K562 (cell line): ENCODE measurements around the gene TMEM135. TPM values are rescaled to one million over a fixed set of nuclear protein-coding genes. Genes with fewer than 3 reads are reported as not detected.

ENCODE experiments used
- ATAC-seq: fragments of 200-7000 bp; cut with Tn5 transposase; 3 replicates; pipeline ENCODE4 v1.9.1; 2020; ENCODE audit warnings: moderate library complexity
- BruUV-seq: library from RNA; stranded (reverse); fragments of 400-500 nt; replicated peaks from 2 replicates; lab custom pipeline; 2021; lab: Mats Ljungman, UMichigan
- CTCF ChIA-PET: fragments of 300-600 bp; formaldehyde crosslinking; extraction: SDS; loops from one replicate; lab custom pipeline; 2021; ENCODE audit warnings: low intra/inter-chr PET ratio; lab: Yijun Ruan, JAX
- POLR2A ChIA-PET: fragments of 300-600, 350-650 bp; sonication (Branson Sonifier 250); formaldehyde crosslinking; extraction: SDS; loops from one replicate; lab custom pipeline; 2021; ENCODE audit warnings: antibody characterized with exemption, inconsistent platforms; lab: Yijun Ruan, JAX
- DNase-seq, 4 experiments: peaks; one replicate each; pipeline versions ENCODE4 v3.0.0 to v3.0.0-alpha.2; 2011 to 2018; ENCODE audit warnings: low spot score in 3 of 4, mixed read lengths in 3 of 4; ENCODE audit errors: extremely low read depth in 1 of 4
- FAIRE-seq: peaks from 2 replicates; lab custom pipeline; 2011; peaks lifted over from hg19 to GRCh38; lab: Jason Lieb, UNC
- H2AFZ ChIP-seq: 2 replicates; pipeline ENCODE4 v1.6.0; 2011; ENCODE audit warnings: low read depth, low read length, control low read depth, inconsistent platforms
- H3K27ac ChIP-seq: fragments of 200-600 bp; 3 replicates; pipeline ENCODE4 v1.8.0; 2011; ENCODE audit warnings: low read depth, mild to moderate bottlenecking, control low read depth, inconsistent platforms, low read length, moderate library complexity, mixed read lengths; ENCODE audit errors: extremely low read depth
- H3K27me3 ChIP-seq, 2 experiments: fragments of 300-600 bp in 1 of 2; 2 replicates in 1 of 2; 3 replicates in 1 of 2; pipeline versions ENCODE4 v1.6.0 to v1.8.0; 2011; ENCODE audit warnings: inconsistent platforms in 2 of 2, low read length in 2 of 2, mild to moderate bottlenecking in 1 of 2, mixed read lengths in 1 of 2, moderate library complexity in 1 of 2; ENCODE audit not compliant: control insufficient read depth in 2 of 2, insufficient read depth in 2 of 2
- H3K36me3 ChIP-seq: fragments of 300-600 bp; 3 replicates; pipeline ENCODE4 v1.8.0; 2011; ENCODE audit warnings: mild to moderate bottlenecking, low read length, inconsistent platforms; ENCODE audit not compliant: control insufficient read depth, insufficient read depth
- H3K4me1 ChIP-seq, 2 experiments: fragments of 200-600 bp in 1 of 2; replicated peaks in 1 of 2; 2 replicates in 1 of 2; 3 replicates in 1 of 2; pipeline versions ENCODE4 v1.5.1 to v1.8.0; 2011; ENCODE audit warnings: inconsistent platforms in 2 of 2, low read length in 2 of 2, mild to moderate bottlenecking in 1 of 2, mixed read lengths in 1 of 2, moderate library complexity in 1 of 2; ENCODE audit not compliant: control insufficient read depth in 2 of 2, insufficient read depth in 2 of 2
- H3K4me2 ChIP-seq: 2 replicates; pipeline ENCODE4 v1.6.1; 2011; ENCODE audit warnings: low read length, control low read depth, inconsistent platforms, mixed read lengths; ENCODE audit not compliant: insufficient read depth
- H3K4me3 ChIP-seq: fragments of 200-600 bp; sonication (generic), shearing (Covaris generic); 2 replicates; pipeline ENCODE4 v1.5.1; 2016; ENCODE audit warnings: control low read depth, inconsistent platforms
- H3K79me2 ChIP-seq: fragments of 200-600 bp; 3 replicates; pipeline ENCODE4 v1.8.0; 2011; ENCODE audit warnings: low read length, inconsistent platforms; ENCODE audit not compliant: control insufficient read depth, insufficient read depth
- H3K9ac ChIP-seq, 2 experiments: 2 replicates each; pipeline versions ENCODE4 v1.6.0 to v1.6.1; 2011; ENCODE audit warnings: low read depth in 2 of 2, low read length in 2 of 2, control low read depth in 1 of 2, inconsistent platforms in 1 of 2, mild to moderate bottlenecking in 1 of 2, mixed read lengths in 1 of 2; ENCODE audit not compliant: insufficient read depth in 1 of 2
- H3K9me1 ChIP-seq: one replicate; pipeline ENCODE4 v1.6.0; 2011; ENCODE audit warnings: inconsistent platforms, mild to moderate bottlenecking, low read length, moderate library complexity; ENCODE audit not compliant: control insufficient read depth, insufficient read depth
- H3K9me3 ChIP-seq: replicated peaks from 2 replicates; pipeline ENCODE4 v1.5.1; 2011; ENCODE audit warnings: low read depth, low read length, inconsistent platforms; ENCODE audit not compliant: control insufficient read depth, insufficient read depth
- H4K20me1 ChIP-seq: replicated peaks from 2 replicates; pipeline ENCODE4 v1.6.1; 2011; ENCODE audit warnings: low read length, inconsistent platforms, mixed read lengths; ENCODE audit not compliant: control insufficient read depth, insufficient read depth
- CTCF ChIP-seq, 3 experiments: IDR thresholded peaks in 2 of 3; conservative IDR thresholded peaks in 1 of 3; 2 replicates each; pipeline ENCODE4 v1.5.1; 2011 to 2012; ENCODE audit warnings: low read length in 3 of 3, mild to moderate bottlenecking in 3 of 3, control low read depth in 2 of 3, improper control_type of control experiment in 1 of 3, inconsistent platforms in 1 of 3, low read depth in 1 of 3, mixed read lengths in 1 of 3, moderate library complexity in 1 of 3; ENCODE audit not compliant: insufficient read depth in 2 of 3
- ETV1 ChIP-seq: fragments of 450-650 bp; conservative IDR thresholded peaks from 2 replicates; pipeline ENCODE4 v1.6.1; 2016; ENCODE audit warnings: missing genetic modification characterization, control low read depth, low read depth, missing compliant biosample characterization
- KDM2B ChIP-seq: fragments of 250-450 bp; sonication (Bioruptor Pico); IDR thresholded peaks from 2 replicates; pipeline ENCODE4 v1.8.0; 2021; ENCODE audit warnings: mild to moderate bottlenecking, moderate library complexity
- MEF2A ChIP-seq: IDR thresholded peaks from 2 replicates; pipeline ENCODE4 v1.6.1; 2011; ENCODE audit warnings: low read depth, mild to moderate bottlenecking, low read length, moderate library complexity; ENCODE audit not compliant: control insufficient read depth
- NCOA6 ChIP-seq: fragments of 450-650 bp; IDR thresholded peaks from 2 replicates; pipeline ENCODE4 v1.6.1; 2017; ENCODE audit warnings: mild to moderate bottlenecking
- OTX1 ChIP-seq: fragments of 450-650 bp; formaldehyde crosslinking; IDR thresholded peaks from 2 replicates; pipeline ENCODE4 v1.4.0; 2022; ENCODE audit warnings: mild to moderate bottlenecking
- POLR3A ChIP-seq: IDR thresholded peaks from 2 replicates; pipeline ENCODE4 v1.6.1; 2011; ENCODE audit warnings: borderline replicate concordance, mild to moderate bottlenecking, moderate library complexity; ENCODE audit not compliant: insufficient read length, insufficient read depth; ENCODE audit errors: extremely low read depth
- RB1 ChIP-seq: fragments of 450-650 bp; IDR thresholded peaks from 2 replicates; pipeline ENCODE4 v1.6.1; 2017; ENCODE audit warnings: low read depth, mild to moderate bottlenecking
- ZNF583 ChIP-seq: fragments of 250-450 bp; sonication (Bioruptor Pico); IDR thresholded peaks from 2 replicates; pipeline ENCODE4 v1.4.0; 2020
- ZNF668 ChIP-seq: fragments of 250-450 bp; sonication (Bioruptor Pico); IDR thresholded peaks from 2 replicates; pipeline ENCODE4 v1.8.0; 2022; ENCODE audit warnings: mild to moderate bottlenecking, inconsistent platforms
- ZNF699 ChIP-seq: fragments of 250-450 bp; sonication (Bioruptor Pico); IDR thresholded peaks from 2 replicates; pipeline ENCODE4 v1.8.0; 2021; ENCODE audit warnings: mild to moderate bottlenecking, moderate library complexity; ENCODE audit not compliant: insufficient replicate concordance
- WGBS: fragments of 100-300 bp; shearing (Covaris generic); methylation state at CpG from one replicate; pipeline ENCODE4 v1.1.6; 2016; ENCODE audit warnings: low coverage, mixed read lengths; ENCODE audit not compliant: insufficient coverage; ENCODE audit errors: missing lambda C conversion rate; 5-methylcytosine and 5-hydroxymethylcytosine counted together
- in situ Hi-C: fragments of 300-500 bp; cut with MboI; formaldehyde crosslinking; loops from 4 replicates; pipeline ENCODE4 v1.15.0; 2018; ENCODE audit warnings: inconsistent platforms, mixed read lengths
- intact Hi-C: fragments of 100-400 bp; cut with micrococcal nuclease; formaldehyde crosslinking; loops from 2 replicates; pipeline ENCODE4 v1.14.2; 2022
- polyA plus RNA-seq, 8 experiments: library from polyadenylated mRNA; depleted of rRNA in 4 of 8; stranded (reverse) in 5 of 8; unstranded in 3 of 8; fragments of >200 nt; fragmentation: Nextera tagmentation in 2 of 8; fragmentation: Illumina TruSeq in 1 of 8; extraction: Ambion mirVana in 2 of 8; extraction: Trizol in 1 of 8; gene quantifications; 2 replicates each; pipeline versions ENCODE4 v1.2.1 to v1.2.3, GENCODE V29; 2011 to 2014; ENCODE audit warnings: inconsistent platforms in 1 of 8, missing spikeins in 1 of 8
- total RNA-seq, 7 experiments: library from RNA; depleted of rRNA in 6 of 7; stranded (reverse); fragments of >200 nt in 6 of 7; fragmentation: Illumina TruSeq in 2 of 7; extraction: Trizol in 2 of 7; gene quantifications; 2 replicates each; pipeline versions ENCODE4 v1.2.1 to v1.2.3, GENCODE V29; 2011 to 2021; ENCODE audit warnings: low replicate concordance in 1 of 7

Gene TMEM135
- total and polyA plus RNA-seq, 9 of the 15 experiments (the other 6 are each of a cell fraction or from before 2014, with no cell fraction given) = 17.3 to 53.6 (median 24.9) TPM

- Histone ChIP-seq H3K9me1 (no peaks in the 10 kb centered on the region), H3K27me3 (no peaks in the 10 kb centered on the region)
- TF ChIP-seq ETV1 (tag) (no peak), MEF2A (no peak), ZNF699 (CRISPR knock-in tag) (no peak), NCOA6 (no peak), OTX1 (CRISPR knock-in tag) (no peak), RB1 (no peak), POLR3A (no peak), CTCF (IDR thresholded peaks at IDR 0.05 in 2 of 3, conservative IDR thresholded peaks at IDR 0.05 in 1 of 3; ENCODE audit: insufficient read depth in 2 of 3, low read depth in 1 of 3, low read length in 3 of 3) (no peak), ZNF668 (no peak), ZNF583 (CRISPR knock-in tag) (no peak), KDM2B (no peak)
- TF ChIP-seq, all 486 proteins: peak for 0
- ATAC-seq (no peak), FAIRE-seq (no peak), DNase-seq (no peak)
- no peaks in the 10 kb centered on the region for H3K36me3 ChIP-seq
- H3K4me3 ChIP-seq = no peak overlapping the region
- no peak overlapping the region for H3K27ac ChIP-seq
- no peak overlapping the region for H3K4me2 ChIP-seq
- BruUV-seq = no TSS peak
- H3K79me2 ChIP-seq = peaks cover 7% of the 10 kb centered on the region; the same call in 2 of the 3 replicates
- intact Hi-C loops = no loop called here
- H3K9me3 ChIP-seq = no peaks in the 10 kb centered on the region
- CTCF ChIA-PET = interaction anchor here (0.6 kb wide), 1 partner anchor 171 kb away, joined by 3 read pairs; no protein-coding TSS in a partner anchor
- H4K20me1 ChIP-seq = no peaks in the 10 kb centered on the region
- no peaks in the 10 kb centered on the region for H3K4me1 ChIP-seq
- in situ Hi-C loops = no loop called here
- POLR2A ChIA-PET = no interaction called here
- 53% methylated on average over 1 of the region's 1 CpG for WGBS
- no peak overlapping the region for H2AFZ ChIP-seq
- H3K9ac ChIP-seq = no peak overlapping the region
These were observed 113.2 kb downstream of the TMEM135 start for GRCh38 chr11:87150936-87151335.
